Measurements from ENCODE around the gene ACOXL. TPM values are rescaled to one million over a fixed set of nuclear protein-coding genes. Genes with fewer than 3 reads are reported as not detected.

Gene ACOXL
- polyA plus RNA-seq, 6 donors from 2014 or later, result not detected

DNA sequence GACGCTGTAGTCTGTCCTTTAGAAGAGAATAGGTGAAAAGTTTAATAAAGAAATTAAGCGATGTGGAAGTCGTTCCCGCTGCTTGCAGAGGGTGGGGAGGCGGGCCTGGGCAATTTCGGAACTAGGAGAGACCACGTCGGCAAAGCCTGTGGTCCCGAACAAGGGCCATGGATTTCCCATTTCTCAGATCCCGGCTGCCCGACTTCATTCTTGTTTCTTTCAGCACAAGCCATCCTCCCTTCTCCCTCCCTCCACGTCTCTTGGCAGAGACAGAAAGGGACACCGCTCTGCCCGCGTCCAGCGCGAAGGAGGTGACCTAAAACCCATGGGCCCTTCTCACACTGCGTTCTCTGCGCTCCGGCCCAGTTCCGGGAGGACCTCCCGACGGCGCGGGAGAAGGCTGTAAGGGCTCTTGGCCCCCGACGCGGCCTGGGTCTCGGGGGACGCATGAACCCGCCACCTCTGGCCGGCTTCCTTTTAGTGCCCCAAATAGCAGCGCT, 386.2 kb downstream of the ACOXL start:
- Mint-ChIP-seq H3K27ac (peak overlapping the region in 5 of 6 donors; percentile 50 to 97 (median 84)), H3K27me3 (peaks cover 28 to 53% (median 32%) of the 10 kb centered on the region in 3 donors), H3K4me1 (peaks cover 34 to 54% (median 38%) of the 10 kb centered on the region in 3 donors), H3K4me3 (peak overlapping the region; percentile 89 to 99 (median 95)), H3K36me3 (no peaks in the 10 kb centered on the region), H3K9me3 (no peaks in the 10 kb centered on the region)
- DNase-seq, result peak; percentile 25
- no peak for ATAC-seq (ENCODE audit: low read depth in 2 of 2)

DNA sequence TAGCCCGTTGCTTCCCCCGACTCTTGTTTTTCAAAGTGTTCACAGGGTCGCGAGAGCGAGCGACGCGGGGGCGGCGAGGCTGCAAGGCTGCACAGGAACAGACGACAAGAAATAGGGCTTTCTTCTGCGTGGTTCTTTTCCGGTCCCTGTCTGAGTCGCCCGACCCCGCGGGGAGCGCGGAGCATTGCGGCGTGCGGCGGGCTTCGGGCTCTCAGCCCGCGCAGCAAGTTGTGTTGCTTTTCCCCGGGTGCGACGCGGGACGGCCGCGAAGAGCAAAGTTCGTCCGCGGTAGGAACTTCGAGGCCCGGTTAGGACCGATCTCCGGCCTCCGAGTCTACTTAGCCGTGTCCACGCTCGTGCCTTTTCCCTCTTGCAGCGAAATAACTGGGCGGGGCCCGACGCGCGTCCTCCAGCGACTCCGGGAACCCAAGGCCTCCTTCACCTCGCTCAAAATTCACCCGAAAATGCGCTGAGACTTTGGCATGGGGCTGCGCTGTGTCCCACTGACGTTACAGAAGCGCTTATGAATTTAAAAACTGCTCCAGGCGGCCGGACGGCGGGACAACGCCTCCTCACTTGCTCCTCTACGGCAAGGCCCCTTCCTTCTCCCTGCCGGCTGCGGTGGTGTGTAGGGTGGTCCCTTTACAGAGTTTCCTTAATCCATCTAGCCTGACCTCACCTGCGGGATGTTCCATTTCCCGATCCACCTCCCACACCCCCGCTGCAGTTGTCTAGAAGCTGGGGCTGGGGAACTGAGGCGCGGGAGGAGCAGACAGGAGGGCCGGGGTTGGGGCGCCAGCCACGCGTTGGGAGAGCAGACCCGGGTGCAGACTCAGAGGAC, 386.8 kb downstream of the ACOXL start:
- Mint-ChIP-seq H3K27me3 (peaks cover 25 to 50% (median 28%) of the 10 kb centered on the region in 3 donors), H3K4me1 (peaks cover 34 to 54% (median 43%) of the 10 kb centered on the region in 3 donors), H3K27ac (peak overlapping the region; percentile 39 to 97 (median 86))

DNA sequence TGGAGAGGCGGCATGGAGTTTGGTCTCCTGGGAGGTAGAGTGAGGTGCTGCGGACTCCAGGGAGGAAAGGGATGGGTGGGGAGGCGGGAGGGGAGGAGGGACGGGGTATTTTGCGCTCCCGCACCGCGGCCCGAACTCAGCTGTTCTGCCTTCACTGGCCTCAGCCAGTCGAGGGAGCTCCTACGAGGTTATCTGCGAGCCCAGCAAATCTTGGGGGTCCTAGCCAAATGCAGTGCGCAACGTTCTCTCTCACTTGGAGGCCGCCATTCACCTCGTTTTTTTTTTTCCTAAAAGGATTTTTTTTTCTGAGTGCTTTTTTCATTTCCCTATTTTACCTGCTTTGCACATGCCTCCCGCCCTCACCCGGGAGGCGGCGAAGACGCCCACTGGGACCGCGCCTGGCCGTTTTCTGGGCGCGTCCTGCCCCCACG, 387.5 kb downstream of the ACOXL start:
- Mint-ChIP-seq H3K27ac (peak overlapping the region in 5 of 6 donors; percentile 28 to 96 (median 89)), H3K4me1 (peaks cover 34 to 54% (median 45%) of the 10 kb centered on the region in 3 donors), H3K9me3 (no peaks in the 10 kb centered on the region), H3K27me3 (peaks cover 24 to 46% (median 28%) of the 10 kb centered on the region in 3 donors), H3K4me3 (peak overlapping the region; percentile 89 to 99 (median 95)), H3K36me3 (no peaks in the 10 kb centered on the region)
- DNase-seq (peak; percentile 59), ATAC-seq (ENCODE audit: low read depth in 2 of 2) (peak; percentile 2 to 6)

More for the DNA sequence above, 386.8 kb downstream of the ACOXL start:
- Mint-ChIP-seq H3K9me3 (no peaks in the 10 kb centered on the region), H3K36me3 (no peaks in the 10 kb centered on the region), H3K4me3 (peak overlapping the region; percentile 89 to 99 (median 95))
- ATAC-seq (ENCODE audit: low read depth in 2 of 2) (no peak), DNase-seq (peak; percentile 33)

DNA sequence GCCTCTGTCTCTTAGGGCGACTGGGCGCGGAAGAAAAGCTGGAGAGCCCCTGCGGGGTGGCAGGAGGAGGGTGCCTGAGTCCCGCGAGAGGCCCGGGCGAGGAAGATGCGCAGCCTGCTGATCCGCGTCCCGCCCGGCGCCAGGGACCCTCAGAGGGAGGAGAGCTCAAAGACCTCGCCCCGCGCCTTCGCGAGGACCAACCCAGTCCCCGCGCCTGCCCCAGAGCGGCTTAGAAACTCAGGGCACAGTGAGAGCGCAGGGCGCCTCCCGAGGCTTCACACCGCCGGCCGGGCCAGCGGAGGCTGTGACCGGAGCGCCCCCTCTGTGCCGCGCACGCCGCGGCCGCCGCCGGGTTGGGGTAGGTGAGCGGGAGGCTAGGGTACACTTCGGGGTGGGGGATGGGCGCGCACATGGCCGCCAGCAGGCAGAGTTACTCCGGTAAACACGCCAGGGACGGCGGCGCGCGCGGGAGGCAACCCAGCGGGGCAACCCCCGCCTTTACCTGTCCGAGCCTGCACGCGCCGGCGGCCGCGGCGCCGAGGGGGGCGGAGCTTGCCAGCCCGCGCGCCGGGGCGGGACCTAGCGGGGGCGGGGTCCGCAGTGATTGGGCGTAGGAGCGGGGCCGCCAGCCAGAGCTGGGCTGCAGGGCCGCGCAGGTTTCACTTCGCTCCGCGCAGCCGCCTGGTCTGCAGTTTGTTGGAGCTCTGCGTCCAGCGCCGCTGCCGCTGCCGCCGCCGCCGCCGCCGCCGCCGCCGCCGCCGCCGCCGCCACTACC, 388.1 kb downstream of the ACOXL start, which contains the start of gene BCL2L11:
Gene BCL2L11 (plus strand): TSS at position 662 of the 775 bp plus-strand sequence. CDS start 2,832 bp downstream, outside the sequence.
- H3K4me1 Mint-ChIP-seq, result peaks cover 34 to 54% (median 45%) of the 10 kb centered on the region in 3 donors
- H3K27me3 Mint-ChIP-seq, result peaks cover 24 to 46% (median 28%) of the 10 kb centered on the region in 3 donors
- ATAC-seq (ENCODE audit: low read depth in 2 of 2) (peak; percentile 64 to 70), DNase-seq (peak; percentile 94)
- no peaks in the 10 kb centered on the region for H3K9me3 Mint-ChIP-seq
- H3K27ac Mint-ChIP-seq, result peak within 1 kb of the TSS; percentile 96 to 99 (median 97)
- H3K36me3 Mint-ChIP-seq, result peaks cover 0 to 2% of the 10 kb centered on the region in 2 donors
- H3K4me3 Mint-ChIP-seq, result peak within 1 kb of the TSS; percentile 96 to 99 (median 97)

DNA sequence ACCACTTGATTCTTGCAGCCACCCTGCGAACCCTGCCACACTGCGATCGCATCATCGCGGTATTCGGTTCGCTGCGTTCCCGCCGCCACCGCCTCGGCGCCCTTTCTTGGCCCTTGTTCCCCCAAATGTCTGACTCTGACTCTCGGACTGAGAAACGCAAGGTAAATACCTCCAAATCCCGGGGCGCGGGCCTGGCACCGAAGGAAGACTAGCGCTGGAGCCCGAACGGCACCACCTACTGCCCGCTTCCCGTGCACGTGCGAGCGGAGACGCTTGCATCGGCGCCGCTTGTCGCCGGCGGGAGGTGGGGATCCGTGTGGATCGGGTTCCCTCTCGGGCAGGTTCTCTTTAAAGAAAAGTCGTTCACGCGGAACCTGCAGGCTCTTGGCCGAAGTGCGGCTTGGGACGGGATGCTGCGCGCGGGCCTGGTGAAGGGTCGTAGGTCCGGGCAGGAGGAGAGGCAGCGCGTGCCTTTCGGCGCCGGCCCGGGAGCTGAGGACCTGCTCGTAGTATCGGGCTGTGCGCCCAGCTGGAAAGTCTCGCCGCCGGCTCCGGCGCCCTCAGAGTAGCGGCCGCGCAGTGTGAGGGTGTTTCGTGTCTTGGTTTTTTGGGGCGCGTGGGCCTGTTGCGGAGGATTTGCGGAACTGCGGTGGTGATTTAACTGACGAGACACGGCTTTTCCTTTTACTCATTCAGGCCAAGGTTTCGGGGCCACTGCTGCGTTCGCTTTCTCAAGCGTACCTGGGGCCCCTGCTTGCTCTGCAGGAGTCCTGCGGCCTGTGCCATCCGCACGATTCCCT, 388.9 kb downstream of the ACOXL start:
- Mint-ChIP-seq H3K4me1 (peaks cover 34 to 57% (median 49%) of the 10 kb centered on the region in 3 donors), H3K27ac (peak overlapping the region; percentile 96 to 99 (median 97)), H3K27me3 (peaks cover 24 to 41% (median 28%) of the 10 kb centered on the region in 3 donors), H3K4me3 (peak overlapping the region; percentile 96 to 99 (median 97)), H3K9me3 (no peaks in the 10 kb centered on the region), H3K36me3 (peaks cover 0 to 10% of the 10 kb centered on the region in 2 donors)
- peak; percentile 4 to 24 for ATAC-seq (ENCODE audit: low read depth in 2 of 2)
- peak; percentile 69 for DNase-seq

DNA sequence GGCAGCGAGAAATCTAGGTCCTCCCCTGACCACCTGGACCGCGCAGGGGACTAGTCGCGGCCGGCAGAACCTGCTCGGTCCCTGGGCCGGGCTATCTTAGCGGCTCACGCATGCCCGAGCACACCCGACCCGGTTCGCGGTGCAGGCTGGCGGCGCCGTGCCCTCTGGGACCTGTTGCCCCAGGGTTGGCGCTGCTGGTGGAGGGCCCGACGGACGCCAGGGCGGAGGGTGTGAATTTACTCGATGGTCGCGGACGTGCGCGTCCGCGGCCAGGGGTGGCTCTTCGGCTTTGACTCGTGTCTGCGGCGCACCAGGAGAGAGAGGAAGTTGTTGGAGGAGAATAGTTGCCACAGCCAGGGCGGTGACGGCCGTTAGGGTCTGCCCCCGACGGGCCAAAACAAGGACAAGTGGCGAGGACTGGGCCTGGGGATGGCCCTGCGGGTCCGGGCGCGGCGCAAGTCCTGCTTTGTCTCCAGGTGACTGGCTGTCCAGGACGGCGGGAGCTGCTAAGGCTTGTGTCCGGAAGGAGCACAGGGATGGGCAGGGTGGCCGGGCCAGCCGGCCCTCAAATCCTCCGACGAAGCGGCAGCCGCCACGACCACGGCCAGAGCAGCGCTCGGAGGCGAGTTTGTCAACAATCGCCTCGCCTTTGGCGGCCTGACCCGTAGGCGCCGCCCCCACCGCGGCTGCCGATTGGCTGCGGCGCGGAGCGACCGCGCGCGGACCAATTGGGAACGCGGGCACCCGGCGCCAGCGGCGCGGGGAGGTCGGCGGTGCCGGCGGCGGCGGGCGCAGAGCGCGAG, 389.7 kb downstream of the ACOXL start:
- DNase-seq, result peak; percentile 86
- H3K27ac Mint-ChIP-seq, result peak overlapping the region; percentile 58 to 99 (median 97)
- H3K4me1 Mint-ChIP-seq, result peaks cover 32 to 57% (median 52%) of the 10 kb centered on the region in 3 donors
- peaks cover 0 to 17% of the 10 kb centered on the region in 2 donors for H3K36me3 Mint-ChIP-seq
- peaks cover 21 to 33% (median 22%) of the 10 kb centered on the region in 3 donors for H3K27me3 Mint-ChIP-seq
- H3K4me3 Mint-ChIP-seq, result peak overlapping the region; percentile 96 to 99 (median 97)
- no peaks in the 10 kb centered on the region for H3K9me3 Mint-ChIP-seq
- ATAC-seq (ENCODE audit: low read depth in 2 of 2), result peak; percentile 47

DNA sequence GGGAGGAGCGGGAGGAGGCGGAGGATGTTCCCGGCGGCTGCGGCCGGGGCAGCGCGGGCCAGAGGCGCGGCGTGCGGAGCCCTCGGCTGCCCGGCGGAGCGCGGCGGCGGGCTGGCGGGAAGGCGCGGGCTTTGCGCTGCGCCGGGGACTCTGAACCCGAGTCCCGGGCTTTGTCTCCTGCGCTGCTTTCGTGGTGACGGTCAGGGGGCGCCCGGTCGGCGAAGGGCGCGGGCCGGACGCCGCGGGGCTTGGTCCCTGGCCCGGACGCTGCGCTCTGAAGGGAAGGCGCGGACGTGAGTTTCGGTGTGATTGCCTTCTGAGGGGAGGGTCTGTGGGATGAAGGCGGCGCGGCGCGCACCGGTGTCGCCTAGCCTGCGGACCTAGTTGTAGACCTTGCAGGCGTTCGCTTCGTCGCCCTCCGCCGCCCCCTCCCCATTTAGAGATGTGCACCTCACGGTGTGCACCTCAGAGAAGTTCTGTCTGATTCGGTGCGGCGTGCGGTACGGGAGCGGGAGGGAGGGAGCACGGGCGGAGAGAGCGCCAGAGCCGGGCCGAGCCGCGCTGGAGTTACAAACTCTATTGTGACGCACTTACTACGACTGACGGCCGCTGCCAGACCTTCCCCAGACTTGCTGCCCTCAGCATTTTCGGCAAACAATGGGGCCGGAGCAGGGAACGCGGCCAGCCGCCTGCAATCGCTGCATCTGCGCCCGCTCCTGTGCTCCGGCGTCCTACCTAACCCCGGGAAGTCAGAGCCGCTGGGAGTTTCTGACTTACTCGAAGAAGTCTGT, 390.5 kb downstream of the ACOXL start:
- H3K27me3 Mint-ChIP-seq, result peaks cover 15 to 25% (median 15%) of the 10 kb centered on the region in 3 donors
- peak overlapping the region; percentile 60 to 96 (median 86) for H3K27ac Mint-ChIP-seq
- DNase-seq (peak; percentile 43), ATAC-seq (ENCODE audit: low read depth in 2 of 2) (peak in 1 of 2 donors; percentile 6)
- peak overlapping the region; percentile 94 to 98 (median 97) for H3K4me3 Mint-ChIP-seq
- peaks cover 29 to 49% (median 46%) of the 10 kb centered on the region in 3 donors for H3K4me1 Mint-ChIP-seq
- H3K9me3 Mint-ChIP-seq, result no peaks in the 10 kb centered on the region
- H3K36me3 Mint-ChIP-seq, result peaks cover 0 to 17% of the 10 kb centered on the region in 2 donors

DNA sequence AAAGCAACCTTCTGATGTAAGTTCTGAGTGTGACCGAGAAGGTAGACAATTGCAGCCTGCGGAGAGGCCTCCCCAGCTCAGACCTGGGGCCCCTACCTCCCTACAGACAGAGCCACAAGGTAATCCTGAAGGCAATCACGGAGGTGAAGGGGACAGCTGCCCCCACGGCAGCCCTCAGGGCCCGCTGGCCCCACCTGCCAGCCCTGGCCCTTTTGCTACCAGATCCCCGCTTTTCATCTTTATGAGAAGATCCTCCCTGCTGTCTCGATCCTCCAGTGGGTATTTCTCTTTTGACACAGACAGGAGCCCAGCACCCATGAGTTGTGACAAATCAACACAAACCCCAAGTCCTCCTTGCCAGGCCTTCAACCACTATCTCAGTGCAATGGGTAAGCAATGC, 391.4 kb downstream of the ACOXL start:
- Mint-ChIP-seq H3K4me1 (peaks cover 24 to 44% (median 40%) of the 10 kb centered on the region in 3 donors), H3K4me3 (peak overlapping the region in 6 of 8 donors; percentile 48 to 96 (median 82)), H3K27ac (peak overlapping the region in 2 of 6 donors; percentile 13 to 78), H3K36me3 (peaks cover 0 to 21% of the 10 kb centered on the region in 2 donors), H3K27me3 (peaks cover 6 to 16% (median 6%) of the 10 kb centered on the region in 3 donors), H3K9me3 (no peaks in the 10 kb centered on the region)
- no peak for DNase-seq
- ATAC-seq (ENCODE audit: low read depth in 2 of 2), result no peak

DNA sequence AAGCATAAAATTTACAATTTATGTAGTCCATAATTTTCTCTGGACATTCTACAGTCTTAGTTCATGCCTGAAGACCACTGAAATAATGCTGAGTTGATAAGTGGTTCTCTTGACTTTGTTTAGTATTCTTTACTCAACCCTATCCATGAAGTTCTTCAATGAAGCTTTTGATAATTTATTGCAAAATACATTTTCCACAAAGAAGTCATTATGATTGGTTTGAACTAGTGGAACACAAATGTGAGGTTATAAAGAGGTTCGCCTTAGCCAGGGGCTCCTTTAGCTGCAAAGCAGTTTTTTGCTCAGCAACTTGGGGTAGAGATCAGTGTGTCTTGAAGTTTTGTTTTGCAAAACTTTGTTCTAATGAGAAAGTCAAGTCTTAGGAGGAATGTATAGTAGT, 394.2 kb downstream of the ACOXL start:
- peaks cover 14 to 47% (median 31%) of the 10 kb centered on the region in 3 donors for H3K4me1 Mint-ChIP-seq
- ATAC-seq (ENCODE audit: low read depth in 2 of 2), result no peak
- H3K4me3 Mint-ChIP-seq, result peak overlapping the region in 1 of 8 donors; percentile 39
- DNase-seq, result no peak
- no peaks in the 10 kb centered on the region for H3K27me3 Mint-ChIP-seq
- peak overlapping the region in 1 of 6 donors; percentile 34 for H3K27ac Mint-ChIP-seq
- H3K36me3 Mint-ChIP-seq, result peaks cover 0 to 30% of the 10 kb centered on the region in 2 donors
- no peaks in the 10 kb centered on the region for H3K9me3 Mint-ChIP-seq

DNA sequence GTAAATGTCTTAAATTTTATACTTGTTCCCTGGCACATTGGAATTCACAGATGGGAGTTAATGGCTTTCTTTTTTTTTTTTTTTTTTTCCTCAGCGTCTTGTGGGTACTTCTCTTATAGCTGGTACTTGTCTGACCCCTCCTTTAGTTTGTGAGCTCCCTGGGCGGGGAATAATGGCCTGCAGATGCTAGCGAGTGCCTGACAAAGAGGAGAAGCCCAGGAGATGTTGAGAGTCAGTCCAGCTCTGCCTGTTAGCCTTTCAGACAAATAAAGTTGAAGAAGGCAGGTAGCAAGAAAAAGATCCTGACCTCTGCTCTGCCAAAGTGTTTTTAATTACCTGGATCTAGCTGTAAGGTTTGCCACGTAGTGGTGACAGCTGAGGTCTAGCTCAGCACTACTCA, 395.0 kb downstream of the ACOXL start:
- no peaks in the 10 kb centered on the region for H3K27me3 Mint-ChIP-seq
- H3K4me3 Mint-ChIP-seq, result peak overlapping the region in 1 of 8 donors; percentile 22
- peaks cover 0 to 32% of the 10 kb centered on the region in 2 donors for H3K36me3 Mint-ChIP-seq
- DNase-seq (no peak), ATAC-seq (ENCODE audit: low read depth in 2 of 2) (no peak)
- no peak overlapping the region for H3K27ac Mint-ChIP-seq
- H3K9me3 Mint-ChIP-seq, result no peaks in the 10 kb centered on the region
- peaks cover 15 to 52% (median 24%) of the 10 kb centered on the region in 3 donors for H3K4me1 Mint-ChIP-seq

DNA sequence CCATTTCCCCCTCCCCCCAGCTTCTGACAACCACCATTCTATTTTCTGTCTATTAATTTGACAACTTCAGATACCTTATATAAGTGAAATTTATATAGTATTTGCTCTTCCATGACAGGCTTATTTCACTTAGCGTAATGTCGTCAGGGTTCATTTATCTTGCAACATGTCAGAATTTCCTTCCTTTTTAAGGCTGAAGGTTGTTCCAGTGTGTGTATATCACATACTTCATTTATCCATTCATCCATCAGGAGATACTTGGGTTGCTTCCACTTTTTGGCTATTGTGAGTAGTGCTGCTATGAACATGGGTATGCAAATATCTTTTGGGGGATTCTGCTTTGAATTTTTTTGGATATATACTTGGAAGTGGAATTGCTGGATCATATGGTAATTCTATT, 395.7 kb downstream of the ACOXL start:
- Mint-ChIP-seq H3K27ac (no peak overlapping the region), H3K9me3 (no peaks in the 10 kb centered on the region), H3K4me1 (peaks cover 15 to 48% (median 22%) of the 10 kb centered on the region in 3 donors), H3K36me3 (peaks cover 0 to 32% of the 10 kb centered on the region in 2 donors), H3K27me3 (no peaks in the 10 kb centered on the region), H3K4me3 (no peak overlapping the region)
- ATAC-seq (ENCODE audit: low read depth in 2 of 2) (no peak), DNase-seq (no peak)
